Measurements from ENCODE around the gene PATE2.

DNA sequence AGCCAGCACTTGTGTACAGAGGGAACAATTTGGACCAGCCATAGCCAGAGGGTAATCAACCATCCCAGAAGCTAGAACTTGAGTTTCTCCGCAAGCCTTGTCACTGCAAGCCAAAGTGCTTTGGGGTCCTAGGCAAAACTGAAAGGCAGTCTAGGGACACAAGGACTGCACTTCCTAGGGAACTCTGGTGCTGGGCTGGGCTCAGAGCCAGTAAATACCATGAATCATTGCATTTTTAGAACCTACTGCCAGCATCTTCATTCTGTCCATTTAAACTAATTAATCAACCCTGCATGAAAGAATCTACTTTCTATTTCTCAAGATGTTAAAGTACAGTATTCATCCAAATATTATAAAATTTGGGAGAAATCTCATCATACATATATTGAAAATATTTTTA is 29.3 kb upstream of the PATE2 start:
- TF ChIP-seq EZH2 (IDR thresholded peaks at IDR 0.05; ENCODE audit: insufficient read depth, poor library complexity, severe bottlenecking) (no peak), EZH2phosphoT487 (IDR thresholded peaks at IDR 0.05; ENCODE audit: insufficient read depth, low read depth) (no peak)
